A673 (cell line): Measurements from ENCODE around the gene SPRED3. TPM values are rescaled to one million over a fixed set of nuclear protein-coding genes. Genes with fewer than 3 reads are reported as not detected.

Experiments used
- BruUV-seq: library from RNA; stranded (reverse); fragments of 400-500 nt; replicated peaks from 2 replicates; lab custom pipeline; 2021; lab: Mats Ljungman, UMichigan
- CTCF ChIA-PET: fragments of 300-600 bp; sonication (Branson Sonifier 250); formaldehyde crosslinking; loops from one replicate; lab custom pipeline; 2022; ENCODE audit warnings: antibody characterized with exemption; lab: Charles Lee
- POLR2A ChIA-PET: fragments of 300-600 bp; sonication (Branson Sonifier 250); formaldehyde crosslinking; loops from one replicate; lab custom pipeline; 2022; ENCODE audit warnings: antibody characterized with exemption; ENCODE audit not compliant: low non-redundant PET; lab: Charles Lee
- DNase-seq: peaks from one replicate; pipeline ENCODE4 v3.0.0-alpha.2; 2015; ENCODE audit warnings: low spot score
- H3K27ac ChIP-seq: fragments of 200-600 bp; sonication (generic); 2 replicates; pipeline ENCODE4 v1.5.1; 2016; ENCODE audit warnings: mixed run types, low read depth, mild to moderate bottlenecking, mixed read lengths, antibody characterized with exemption, low read length; ENCODE audit not compliant: poor library complexity, severe bottlenecking
- H3K27me3 ChIP-seq: fragments of 200-600 bp; sonication (generic); replicated peaks from 2 replicates; pipeline ENCODE4 v1.6.1; 2017; ENCODE audit warnings: mixed run types, low read depth, mild to moderate bottlenecking, mixed read lengths, antibody characterized with exemption, low read length; ENCODE audit not compliant: insufficient read depth, poor library complexity
- H3K36me3 ChIP-seq: fragments of 200-600 bp; sonication (generic); 2 replicates; pipeline ENCODE4 v1.6.1; 2016; ENCODE audit warnings: mixed run types, mild to moderate bottlenecking, mixed read lengths, antibody characterized with exemption, low read length; ENCODE audit not compliant: insufficient read depth, poor library complexity, severe bottlenecking
- H3K4me1 ChIP-seq: fragments of 200-600 bp; sonication (generic); 2 replicates; pipeline ENCODE4 v1.6.1; 2017; ENCODE audit warnings: mixed run types, mild to moderate bottlenecking, mixed read lengths, antibody characterized with exemption, low read length; ENCODE audit not compliant: insufficient read depth, poor library complexity, severe bottlenecking
- H3K4me3 ChIP-seq: fragments of 200-600 bp; sonication (generic); 2 replicates; pipeline ENCODE4 v1.5.1; 2016; ENCODE audit warnings: low read depth, mixed run types, mild to moderate bottlenecking, mixed read lengths, low read length; ENCODE audit not compliant: poor library complexity, severe bottlenecking
- H3K9me3 ChIP-seq: fragments of 200-600 bp; sonication (generic); 2 replicates; pipeline ENCODE4 v1.6.1; 2016; ENCODE audit warnings: mixed run types, low read depth, mild to moderate bottlenecking, mixed read lengths, antibody characterized with exemption, low read length; ENCODE audit not compliant: poor library complexity, severe bottlenecking
- CTCF ChIP-seq: fragments of 300-800, 200-600 bp; sonication (generic); conservative IDR thresholded peaks from 2 replicates; pipeline ENCODE4 v1.5.1; 2017; ENCODE audit warnings: low read depth, mild to moderate bottlenecking, antibody characterized with exemption, low read length, moderate library complexity, mixed read lengths
- EZH2 ChIP-seq: fragments of 200-600 bp; sonication (generic); IDR thresholded peaks from 2 replicates; pipeline ENCODE4 v1.6.1; 2017; ENCODE audit warnings: borderline replicate concordance, low read depth, mild to moderate bottlenecking, mixed read lengths, antibody characterized with exemption, low read length; ENCODE audit not compliant: poor library complexity, severe bottlenecking
- intact Hi-C: fragments of 100-400 bp; cut with micrococcal nuclease; formaldehyde crosslinking; loops from one replicate; pipeline ENCODE4 v1.10.0; 2022; ENCODE audit not compliant: unreplicated experiment
- total RNA-seq: library from RNA; stranded (reverse); gene quantifications from 2 replicates; pipeline ENCODE4 v1.2.3, GENCODE V29; 2021

Gene SPRED3
- total RNA-seq, 1 experiment from 2014 or later: 6.2 TPM

- POLR2A ChIA-PET: no interaction called here
- Histone ChIP-seq H3K9me3 (no peaks in the 10 kb centered on the region), H3K36me3 (peaks cover 56% of the 10 kb centered on the region), H3K27ac (no peak overlapping the region), H3K27me3 (no peaks in the 10 kb centered on the region), H3K4me1 (no peaks in the 10 kb centered on the region), H3K4me3 (no peak overlapping the region)
- no TSS peak for BruUV-seq
- no peak for DNase-seq
- TF ChIP-seq CTCF (no peak), EZH2 (no peak)
- CTCF ChIA-PET: no interaction called here
- intact Hi-C loops: no loop called here
Measured at GRCh38 chr19:38383184-38383583, 5.3 kb upstream of the SPRED3 start.

GRCh38 chr19:38383743-38384142 lies 4.8 kb upstream of the SPRED3 start:
- no peak for TF ChIP-seq CTCF
- no peak for TF ChIP-seq EZH2
- Histone ChIP-seq H3K36me3 (peaks cover 56% of the 10 kb centered on the region), H3K9me3 (no peaks in the 10 kb centered on the region), H3K4me3 (no peak overlapping the region), H3K27me3 (no peaks in the 10 kb centered on the region), H3K4me1 (no peaks in the 10 kb centered on the region), H3K27ac (no peak overlapping the region)
- DNase-seq: no peak
- CTCF ChIA-PET: no interaction called here
- POLR2A ChIA-PET: no interaction called here
- intact Hi-C loops: no loop called here
- BruUV-seq: no TSS peak

- no peak overlapping the region for H3K27ac ChIP-seq
- intact Hi-C loops: no loop called here
- no peaks in the 10 kb centered on the region for H3K9me3 ChIP-seq
- H3K4me1 ChIP-seq: peaks cover 6% of the 10 kb centered on the region
- no TSS peak for BruUV-seq
- H3K4me3 ChIP-seq: no peak overlapping the region
- ChIA-PET POLR2A (no interaction called here), CTCF (no interaction called here)
- no peak for DNase-seq
- TF ChIP-seq EZH2 (no peak), CTCF (no peak)
- H3K27me3 ChIP-seq: no peaks in the 10 kb centered on the region
- peaks cover 49% of the 10 kb centered on the region for H3K36me3 ChIP-seq
Measured at GRCh38 chr19:38384209-38385027, 4.1 kb upstream of the SPRED3 start.
